Measurements from ENCODE around the gene SMS. TPM values are rescaled to one million over a fixed set of nuclear protein-coding genes. Genes with fewer than 3 reads are reported as not detected.

SMS gene
- total and polyA plus RNA-seq, 10 of the 15 experiments (the other 5 are each of a cell fraction or from before 2014, with no cell fraction given), result 55.8 to 156 (median 114) TPM

DNA sequence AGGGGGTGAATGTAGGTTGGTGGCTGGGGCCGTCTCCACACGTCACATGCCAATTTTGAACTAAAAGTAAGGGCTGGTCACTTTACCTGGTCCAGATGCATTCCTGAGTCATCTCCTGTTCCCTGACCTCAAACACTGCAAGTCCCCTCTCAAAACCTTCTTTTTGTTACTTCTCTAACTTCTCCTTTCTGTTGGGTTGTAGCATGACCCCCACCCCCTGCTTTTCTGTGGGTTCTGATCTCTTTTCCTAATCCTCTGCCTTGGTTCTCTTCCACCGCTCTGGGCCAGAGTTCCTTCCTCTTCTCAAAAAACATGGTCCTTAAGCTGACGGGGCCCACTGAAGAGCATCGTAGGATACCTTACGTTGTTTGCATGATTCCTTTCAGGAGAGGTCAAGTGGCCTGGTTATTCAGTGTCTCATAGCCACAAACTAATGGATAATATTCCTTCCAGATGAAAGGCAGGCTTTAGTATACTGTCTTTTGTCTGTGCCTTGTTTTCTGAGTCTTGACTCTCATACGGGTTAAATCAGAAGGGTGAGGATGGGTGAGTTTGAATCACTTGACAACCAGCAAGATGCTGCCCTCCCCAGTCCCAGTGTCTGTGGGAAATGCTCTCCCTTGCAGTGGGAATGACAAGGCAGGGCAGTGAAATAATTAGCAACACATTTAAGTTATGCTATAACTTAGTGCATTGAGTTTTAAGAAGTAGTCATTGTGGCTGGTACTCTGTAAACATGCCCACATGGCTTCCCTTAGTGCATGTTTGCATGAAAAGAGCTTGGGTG is 15.1 kb downstream of the SMS start:
- ChIA-PET RAD21 (ENCODE audit: unreplicated experiment) (no interaction called here), SMC1A (ENCODE audit: uncharacterized antibody, unreplicated experiment) (interaction anchor here (1.1 kb wide), 1 partner anchor 19 kb away, joined by 3 read pairs; no protein-coding TSS in a partner anchor), POLR2A (no interaction called here), CTCF (no interaction called here)
- Histone ChIP-seq H3K4me3 (no peak overlapping the region), H3K9ac (ENCODE audit: control insufficient read depth, insufficient read depth, low read length) (no peak overlapping the region), H3K79me2 (ENCODE audit: control insufficient read depth, insufficient read depth, low read length) (peaks cover 50% of the 10 kb centered on the region), H2AFZ (ENCODE audit: control insufficient read depth, low read depth, low read length) (no peak overlapping the region), H3K27me3 (replicated peaks in 1 of 2; ENCODE audit: control insufficient read depth in 2 of 2, insufficient read depth in 2 of 2, low read length in 1 of 2) (no peaks in the 10 kb centered on the region), H3K4me1 (ENCODE audit: control insufficient read depth, insufficient read depth, low read length) (peaks cover 2% of the 10 kb centered on the region; the same call in 1 of the 2 replicates), H3K27ac (ENCODE audit: control insufficient read depth, insufficient read depth) (no peak overlapping the region), H3K36me3 (ENCODE audit: control insufficient read depth in 2 of 2, insufficient read depth in 2 of 2, low read length in 1 of 2) (no peaks in the 10 kb centered on the region), H3K4me2 (ENCODE audit: control insufficient read depth, insufficient read depth) (no peak overlapping the region), H4K20me1 (ENCODE audit: control insufficient read depth, insufficient read depth) (no peaks in the 10 kb centered on the region; the same call in 1 of the 2 replicates), H3K9me3 (replicated peaks; ENCODE audit: control insufficient read depth, insufficient read depth, low read length) (no peaks in the 10 kb centered on the region)
- in situ Hi-C loops (cut with MboI) (no loop called here), intact Hi-C loops (cut with micrococcal nuclease; ENCODE audit: unreplicated experiment) (no loop called here)
- ATAC-seq, result no peak
- no peak for TF ChIP-seq NR2F1 (conservative IDR thresholded peaks at IDR 0.05)
- TF ChIP-seq TARDBP (IDR thresholded peaks at IDR 0.05; ENCODE audit: borderline replicate concordance), result no peak
- no peak for TF ChIP-seq WRNIP1 (IDR thresholded peaks at IDR 0.05; ENCODE audit: borderline replicate concordance, low read depth, low read length)
- no peak for FAIRE-seq
- DNase-seq (ENCODE audit: low read depth, low spot score), result no peak
- BruUV-seq (replicated peaks), result no TSS peak
- WGBS (ENCODE audit: insufficient coverage, insufficient replicate concordance, low lambda C conversion rate, missing lambda C conversion rate), result 38% methylated on average over 7 of the region's 7 CpGs

DNA sequence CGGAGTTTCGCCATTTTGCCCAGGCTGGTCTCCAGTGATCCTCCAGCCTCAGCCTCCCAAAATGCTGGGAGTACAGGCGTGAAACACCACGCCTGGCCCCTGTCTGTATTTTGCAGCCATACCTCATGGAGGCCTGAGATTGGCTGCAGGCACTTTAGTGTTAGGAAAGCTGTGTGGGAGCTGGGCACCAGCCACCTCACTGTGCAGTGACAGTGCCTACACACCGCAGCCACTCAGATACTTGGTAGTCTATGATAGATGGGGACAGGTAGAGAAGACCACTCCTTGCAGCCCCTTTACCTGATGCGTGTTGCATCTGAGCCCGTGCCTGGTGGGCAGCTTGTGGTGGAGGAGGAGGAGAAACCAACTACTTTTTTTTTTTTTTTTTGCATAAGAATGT is 16.3 kb downstream of the SMS start:
- SMC1A ChIA-PET (ENCODE audit: uncharacterized antibody, unreplicated experiment), result no interaction called here
- ATAC-seq (no peak), DNase-seq (ENCODE audit: low read depth, low spot score) (no peak), FAIRE-seq (no peak)
- POLR2A ChIA-PET, result no interaction called here
- BruUV-seq (replicated peaks), result no TSS peak
- in situ Hi-C loops (cut with MboI), result no loop called here
- no peak overlapping the region for H3K9ac ChIP-seq (ENCODE audit: control insufficient read depth, insufficient read depth, low read length)
- no peak overlapping the region for H3K4me2 ChIP-seq (ENCODE audit: control insufficient read depth, insufficient read depth)
- WGBS (ENCODE audit: insufficient coverage, insufficient replicate concordance, low lambda C conversion rate, missing lambda C conversion rate), result 68% methylated on average over 7 of the region's 7 CpGs
- H4K20me1 ChIP-seq (ENCODE audit: control insufficient read depth, insufficient read depth), result no peaks in the 10 kb centered on the region; the same call in 1 of the 2 replicates
- no peak overlapping the region for H3K4me3 ChIP-seq
- H2AFZ ChIP-seq (ENCODE audit: control insufficient read depth, low read depth, low read length), result no peak overlapping the region
- H3K27me3 ChIP-seq (replicated peaks in 1 of 2; ENCODE audit: control insufficient read depth in 2 of 2, insufficient read depth in 2 of 2, low read length in 1 of 2), result no peaks in the 10 kb centered on the region
- CTCF ChIA-PET, result no interaction called here
- H3K9me3 ChIP-seq (replicated peaks; ENCODE audit: control insufficient read depth, insufficient read depth, low read length), result no peaks in the 10 kb centered on the region
- no peaks in the 10 kb centered on the region for H3K36me3 ChIP-seq (ENCODE audit: control insufficient read depth in 2 of 2, insufficient read depth in 2 of 2, low read length in 1 of 2)
- RAD21 ChIA-PET (ENCODE audit: unreplicated experiment), result no interaction called here
- no peak for TF ChIP-seq ZNF217 (IDR thresholded peaks at IDR 0.05)
- TF ChIP-seq RAD51 (IDR thresholded peaks at IDR 0.05), result no peak
- intact Hi-C loops (cut with micrococcal nuclease; ENCODE audit: unreplicated experiment), result no loop called here
- H3K4me1 ChIP-seq (ENCODE audit: control insufficient read depth, insufficient read depth, low read length), result peaks cover 2% of the 10 kb centered on the region; the same call in 1 of the 2 replicates
- H3K27ac ChIP-seq (ENCODE audit: control insufficient read depth, insufficient read depth), result no peak overlapping the region
- peaks cover 56% of the 10 kb centered on the region for H3K79me2 ChIP-seq (ENCODE audit: control insufficient read depth, insufficient read depth, low read length)
